GM19025 (cell line): Measurements from ENCODE around the gene CD44.

Source experiments
- ATAC-seq: cut with Tn5 transposase; IDR thresholded peaks from one replicate; pipeline ENCODE4 v1.9.1; 2021; ENCODE audit warnings: mild to moderate bottlenecking, low read depth, moderate library complexity; ENCODE audit not compliant: unreplicated experiment

CD44 gene

GRCh38 chr11:35250192-35250591 lies 111.2 kb downstream of the CD44 start:
- ATAC-seq = no peak

DNA sequence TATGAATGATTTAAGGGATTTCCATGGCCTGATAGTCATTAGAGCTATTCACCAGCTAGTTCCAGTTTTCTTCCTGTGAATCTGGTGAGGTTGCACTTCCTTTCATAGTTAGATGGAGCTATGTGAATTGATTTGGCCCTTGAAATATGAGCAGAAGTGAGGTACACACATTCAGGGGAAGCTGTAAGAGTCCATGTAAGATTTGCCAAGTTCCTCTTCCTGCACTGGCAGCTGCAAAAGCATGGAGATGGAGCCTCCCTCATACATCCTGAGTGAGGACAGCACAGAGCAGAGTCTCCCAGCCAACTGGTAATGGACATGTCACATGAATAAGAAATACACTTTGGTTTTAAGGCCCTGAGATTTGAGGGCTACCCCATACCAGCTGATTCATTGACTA lies 111.7 kb downstream of the CD44 start:
- ATAC-seq = no peak

GRCh38 chr11:35253237-35253636 lies 114.3 kb downstream of the CD44 start:
- no peak for ATAC-seq

DNA sequence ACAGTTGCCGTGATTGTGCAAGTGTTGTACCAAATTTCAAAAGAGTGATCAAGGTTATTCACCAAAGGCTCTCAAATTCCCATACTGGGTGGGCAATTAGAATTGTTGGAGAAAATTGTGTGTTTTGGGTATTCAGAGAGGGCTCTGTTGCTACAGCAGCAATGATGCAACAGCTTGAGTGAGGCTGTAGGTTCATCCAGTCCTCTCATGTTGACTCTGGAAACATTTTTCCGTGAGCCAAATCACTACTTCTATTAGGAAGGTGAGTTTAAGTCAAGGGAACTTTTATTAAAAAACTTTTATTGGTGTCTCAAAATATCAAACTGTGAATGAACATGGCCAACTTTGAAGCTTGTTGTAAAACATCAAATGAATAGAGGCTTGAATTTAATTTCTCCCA lies 116.5 kb downstream of the CD44 start:
- ATAC-seq = no peak

DNA sequence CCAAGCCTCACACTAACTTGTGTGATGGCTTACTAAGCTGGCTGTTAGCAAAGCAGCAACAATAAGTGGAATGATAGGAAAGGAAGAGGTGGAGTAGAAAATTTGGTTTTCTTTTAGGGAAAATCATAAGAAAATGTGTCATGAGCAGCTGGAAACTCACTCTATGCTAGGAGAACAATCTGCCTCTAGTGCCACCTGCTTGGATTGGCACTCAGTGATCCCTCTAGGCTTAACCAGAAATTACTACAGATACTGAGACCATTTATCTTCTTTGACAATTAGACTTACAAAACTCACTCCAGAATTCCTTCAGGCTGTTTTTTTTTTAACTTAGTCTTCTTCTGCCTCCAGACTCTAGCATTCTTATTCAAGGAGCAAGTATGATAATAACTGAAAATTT lies 117.3 kb downstream of the CD44 start:
- ATAC-seq = no peak

DNA sequence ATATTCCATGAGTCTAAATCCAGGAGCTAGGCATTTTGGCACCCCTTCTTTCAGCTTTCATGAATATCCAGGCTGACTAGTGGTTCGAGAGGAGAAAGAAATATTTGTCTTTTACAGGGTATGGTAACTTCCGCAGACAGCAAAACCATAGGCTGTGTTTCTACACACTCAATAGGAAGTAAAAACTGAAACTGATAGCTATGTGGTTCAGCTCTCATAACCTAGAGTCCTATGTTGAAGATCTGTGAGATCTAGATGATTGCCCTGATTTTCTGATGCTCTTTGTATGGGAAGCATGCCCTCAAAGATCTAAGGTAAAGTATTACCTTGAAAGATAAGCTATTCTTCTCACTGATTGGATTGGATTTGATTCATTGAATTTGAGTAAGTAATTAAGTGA lies 118.3 kb downstream of the CD44 start:
- peak; percentile 99 for ATAC-seq

DNA sequence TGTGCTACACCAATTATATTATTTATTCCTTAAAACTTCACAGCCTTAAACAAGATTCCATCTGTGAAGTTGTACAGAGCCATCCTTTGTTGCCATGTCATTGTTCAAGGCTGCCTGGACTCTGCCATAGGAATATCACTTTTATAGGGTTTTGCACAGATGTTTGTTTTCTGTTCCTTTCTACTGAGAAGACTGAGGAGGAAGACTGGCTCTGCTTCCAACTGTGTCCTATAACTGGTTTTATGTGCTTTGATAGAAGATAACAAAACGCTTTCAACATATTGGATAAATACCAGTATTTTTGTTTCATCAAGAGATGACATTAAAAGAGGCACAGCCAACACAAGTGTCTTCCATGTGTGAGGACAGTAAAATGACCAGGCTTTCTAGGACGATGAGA lies 120.6 kb downstream of the CD44 start:
- no peak for ATAC-seq

- no peak for ATAC-seq
These were observed 121.5 kb downstream of the CD44 start for GRCh38 chr11:35260342-35260985.

DNA sequence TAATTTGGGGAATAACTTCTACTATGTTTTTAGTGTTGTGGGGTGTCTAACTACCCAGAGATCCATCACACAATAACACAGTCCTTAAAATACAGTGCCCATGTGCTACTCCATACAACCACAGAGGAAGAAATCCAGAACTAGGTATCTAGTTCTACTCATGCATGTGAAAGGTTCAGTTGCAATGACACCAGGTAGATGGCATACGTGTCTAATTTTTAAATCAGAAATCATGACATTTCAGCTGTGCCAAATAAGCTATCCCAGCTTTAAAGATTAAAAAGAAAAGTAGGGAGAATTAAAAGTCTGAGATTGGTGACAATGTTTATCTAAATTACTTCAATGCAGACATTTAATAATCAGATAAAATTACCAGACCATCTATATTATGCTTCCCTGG lies 122.2 kb downstream of the CD44 start:
- no peak for ATAC-seq

DNA sequence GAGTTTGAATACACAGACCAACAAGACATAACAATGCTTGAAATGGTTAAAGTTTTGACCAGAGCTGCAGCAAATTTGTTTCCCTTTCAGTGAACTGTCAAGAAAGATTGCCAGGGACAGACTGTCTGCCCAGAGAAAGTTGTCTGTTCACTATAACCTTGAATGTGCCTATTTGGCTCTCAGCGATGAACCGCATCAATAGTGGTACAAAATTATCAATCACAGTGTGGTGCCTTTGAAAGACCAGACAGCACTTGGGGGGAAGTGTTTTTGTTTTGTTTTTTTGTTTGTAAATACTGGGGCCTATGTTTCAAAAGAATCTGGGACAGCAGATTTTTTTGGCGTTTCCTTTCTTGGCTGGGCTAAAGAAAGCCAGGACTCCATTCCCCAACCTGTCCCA lies 123.1 kb downstream of the CD44 start:
- ATAC-seq = no peak

DNA sequence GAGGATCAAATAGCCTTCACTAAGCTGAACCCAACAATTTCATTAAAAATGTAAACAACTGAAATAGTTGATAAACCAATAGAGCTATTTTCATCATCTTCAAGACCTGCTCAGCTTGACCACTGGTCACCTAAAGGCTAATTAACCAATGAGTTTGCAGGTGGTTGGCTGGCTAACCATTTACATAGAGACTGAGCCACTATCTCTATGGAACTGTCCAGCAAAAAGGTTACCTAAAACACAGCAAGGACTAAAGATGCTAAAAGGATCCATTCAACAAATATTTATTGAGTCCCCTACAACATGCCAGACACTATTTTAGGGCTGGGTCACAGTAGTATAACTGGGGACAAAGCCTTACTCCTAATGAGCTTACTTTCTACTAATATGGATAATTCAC lies 123.8 kb downstream of the CD44 start:
- no peak for ATAC-seq

DNA sequence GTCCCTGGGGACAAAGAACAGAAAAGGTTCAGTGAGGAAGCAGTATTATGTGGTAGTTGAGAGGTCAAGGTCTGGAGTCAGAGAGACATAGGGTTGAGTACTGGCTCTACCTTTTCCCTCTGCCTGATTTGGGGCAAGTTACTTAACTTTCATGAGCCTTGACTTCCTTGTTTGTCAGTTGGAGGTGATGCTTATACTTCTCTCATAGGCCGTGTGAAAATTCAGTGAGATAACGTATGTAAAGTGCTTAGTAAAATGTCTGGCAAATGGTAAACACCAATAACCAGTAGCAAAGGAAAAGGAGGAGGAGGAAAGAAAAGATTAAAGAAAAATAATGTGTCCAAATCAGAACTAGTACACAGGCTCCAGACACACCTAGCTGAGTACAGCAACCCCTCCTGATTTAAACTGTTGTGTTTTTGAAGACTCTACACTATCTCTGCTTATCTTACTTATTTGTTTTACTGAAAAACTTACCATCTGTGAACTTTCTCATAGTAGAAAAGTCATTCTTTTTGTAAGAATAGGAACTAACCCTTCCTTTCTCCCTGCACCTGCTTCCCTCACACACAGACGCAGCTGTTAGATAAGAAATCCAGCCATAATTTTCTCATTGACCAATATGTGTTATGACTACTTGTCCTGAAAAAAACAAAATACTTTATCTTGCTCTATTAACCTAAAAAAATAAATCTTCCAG lies 126.9 kb downstream of the CD44 start:
- ATAC-seq = no peak

DNA sequence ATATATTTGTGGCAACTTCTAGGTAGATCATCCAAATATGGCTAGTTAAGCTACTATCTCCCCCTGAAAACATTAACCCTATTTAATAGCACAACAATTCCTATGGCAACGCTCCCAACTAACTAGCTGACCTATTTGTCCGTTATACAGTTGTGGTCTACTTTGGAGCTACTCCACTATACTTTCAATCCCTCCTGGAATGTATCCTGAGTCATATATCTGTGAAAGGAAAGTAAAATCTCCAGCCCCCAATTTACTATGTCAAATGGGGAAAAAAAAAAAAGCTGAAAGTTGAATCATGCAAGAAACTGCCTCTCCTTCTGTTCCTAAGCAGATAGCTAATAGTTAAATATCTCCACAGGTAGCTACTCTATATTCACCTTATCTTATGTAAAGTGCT lies 128.5 kb downstream of the CD44 start:
- ATAC-seq = no peak

GRCh38 chr11:35270342-35270741 lies 131.4 kb downstream of the CD44 start:
- no peak for ATAC-seq

- ATAC-seq = no peak
These were observed 132.1 kb downstream of the CD44 start for GRCh38 chr11:35271031-35271430.

DNA sequence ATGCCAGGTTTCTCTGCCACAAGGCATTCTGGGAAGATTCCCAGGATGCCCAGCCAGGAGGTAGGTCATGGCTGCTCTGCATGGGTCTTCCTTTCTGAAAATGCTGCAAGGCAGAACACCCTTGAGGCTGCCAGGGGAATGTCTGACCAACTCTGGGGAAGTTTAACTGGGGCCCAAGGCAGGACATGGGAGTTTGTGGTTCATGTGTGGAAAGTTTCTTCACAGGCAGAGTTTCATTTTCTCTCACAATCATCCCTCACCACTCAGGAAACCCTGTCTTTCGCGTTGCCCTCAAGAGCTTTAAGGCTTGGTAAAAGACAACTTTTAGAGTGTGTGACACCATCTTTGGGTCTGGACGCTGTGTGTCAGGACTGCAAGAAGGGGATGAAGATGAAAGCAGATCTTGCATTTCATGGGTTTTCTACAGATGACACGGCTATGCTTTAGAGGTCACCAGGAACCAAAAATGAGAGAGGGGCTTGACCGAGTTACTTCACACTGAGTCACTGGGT lies 133.5 kb downstream of the CD44 start:
- peak; percentile 92 for ATAC-seq

DNA sequence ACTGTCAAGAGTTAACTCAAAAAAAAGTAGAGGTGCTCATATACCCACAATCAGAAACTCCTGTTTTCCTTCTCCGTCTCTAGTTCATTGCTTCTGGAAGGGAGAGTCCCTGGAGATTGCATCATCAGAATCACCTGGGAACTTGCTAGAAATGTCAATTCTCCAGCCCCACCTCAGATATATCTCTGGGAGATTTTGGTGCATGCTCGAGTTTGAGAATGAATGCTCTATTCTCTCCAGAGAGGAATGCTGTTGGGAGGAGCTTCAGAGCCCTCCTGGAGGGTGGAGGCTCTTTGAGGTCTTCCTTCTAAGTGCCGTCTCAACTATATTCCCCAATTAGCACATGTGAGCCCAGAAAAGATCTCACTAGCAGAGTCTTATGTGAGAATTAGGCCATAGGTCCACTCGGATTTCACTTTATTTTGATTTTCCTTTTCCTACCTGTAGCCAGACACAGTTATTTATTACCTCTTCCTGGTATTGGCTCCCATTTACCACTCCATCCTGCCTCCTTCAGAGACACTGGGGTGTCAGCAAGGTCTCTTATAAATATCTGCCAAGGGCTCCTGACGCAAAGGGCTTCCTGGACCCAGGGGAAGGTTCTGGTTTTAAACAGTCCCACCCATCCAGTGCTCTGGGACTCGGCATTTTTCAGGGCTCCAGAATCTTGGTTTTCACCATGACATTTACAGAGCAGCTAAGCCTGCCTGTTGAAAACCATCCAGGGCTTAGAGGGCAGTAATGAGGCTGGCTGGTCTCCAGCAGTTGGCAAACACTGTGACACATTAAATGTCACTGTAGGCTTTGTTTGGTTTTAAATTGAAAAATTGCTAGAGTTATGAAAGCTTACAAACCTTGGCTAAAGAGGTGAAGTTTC lies 136.2 kb downstream of the CD44 start:
- no peak for ATAC-seq

DNA sequence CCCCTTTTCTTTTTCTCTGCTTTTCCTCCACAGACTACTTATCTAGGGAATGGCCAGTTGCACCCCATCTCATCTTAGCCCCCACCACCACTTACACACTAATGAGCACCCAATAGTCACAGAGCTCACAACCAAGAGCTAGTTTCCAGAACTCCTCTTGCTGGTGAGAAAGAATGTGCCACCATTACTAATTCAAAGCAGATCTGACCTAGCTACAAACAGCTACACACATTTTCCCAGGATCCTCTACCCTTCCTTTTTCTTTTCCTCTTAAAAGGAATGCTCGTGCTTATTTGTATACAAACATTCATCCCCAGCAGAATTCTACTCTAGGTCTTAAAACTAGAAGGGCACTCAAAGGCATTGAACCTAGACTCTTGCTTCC lies 136.8 kb downstream of the CD44 start:
- no peak for ATAC-seq

- ATAC-seq = no peak
These were observed 137.6 kb downstream of the CD44 start for GRCh38 chr11:35276396-35277145.

GRCh38 chr11:35277827-35278226 lies 138.9 kb downstream of the CD44 start:
- no peak for ATAC-seq

DNA sequence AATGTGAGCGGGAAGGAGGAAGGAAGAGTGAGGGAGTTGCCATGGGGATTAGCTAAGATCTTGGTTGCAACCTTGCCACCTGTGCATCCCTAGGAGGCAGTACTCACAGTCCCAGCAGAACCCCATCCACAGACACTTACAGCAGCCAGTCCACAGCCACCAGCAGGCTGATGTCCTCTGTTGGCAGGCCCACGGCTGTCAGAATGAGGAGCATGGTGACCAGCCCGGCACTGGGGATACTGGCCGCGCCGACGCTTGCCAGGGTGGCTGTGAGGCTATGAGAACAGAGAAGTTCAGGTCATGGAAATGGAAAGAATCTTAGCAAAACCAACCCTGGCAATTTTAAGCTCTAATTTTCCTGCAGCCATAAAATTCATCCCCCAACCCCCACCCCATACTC lies 141.8 kb downstream of the CD44 start:
- no peak for ATAC-seq
